GM23338 (cell line): ENCODE data around the gene FHOD1. TPM values are rescaled to one million over a fixed set of nuclear protein-coding genes. Genes with fewer than 3 reads are reported as not detected.

Experiments
- ATAC-seq: fragments of 200-7000 bp; cut with Tn5 transposase; 3 replicates; pipeline ENCODE4 v1.9.1; 2020
- DNase-seq: peaks from one replicate; pipeline ENCODE4 v3.0.0-alpha.2; 2015; ENCODE audit warnings: low spot score
- H2AFZ ChIP-seq: fragments of 200-600 bp; sonication (generic); 2 replicates; pipeline ENCODE4 v1.8.0; 2016; ENCODE audit warnings: antibody characterized with exemption, mild to moderate bottlenecking, moderate library complexity
- H3F3A ChIP-seq: fragments of 200-600 bp; sonication (generic); replicated peaks from 2 replicates; pipeline ENCODE4 v1.8.0; 2017; ENCODE audit warnings: antibody characterized with exemption, mixed run types, low read depth
- H3K27ac ChIP-seq: fragments of 200-600 bp; sonication (generic); 2 replicates; pipeline ENCODE4 v1.6.1; 2016; ENCODE audit warnings: low read depth
- H3K27me3 ChIP-seq: fragments of 200-600 bp; sonication (generic); 2 replicates; pipeline ENCODE4 v1.8.0; 2016; ENCODE audit warnings: mild to moderate bottlenecking, mixed run types, moderate library complexity; ENCODE audit not compliant: insufficient read depth
- H3K36me3 ChIP-seq: fragments of 200-600 bp; sonication (generic); 2 replicates; pipeline ENCODE4 v1.8.0; 2016; ENCODE audit warnings: mild to moderate bottlenecking; ENCODE audit not compliant: insufficient read depth
- H3K4me1 ChIP-seq: fragments of 200-600 bp; sonication (generic); 2 replicates; pipeline ENCODE4 v1.8.0; 2016; ENCODE audit warnings: mild to moderate bottlenecking, moderate library complexity; ENCODE audit not compliant: insufficient read depth
- H3K4me2 ChIP-seq: fragments of 200-600 bp; sonication (generic); 2 replicates; pipeline ENCODE4 v1.7.1; 2017; ENCODE audit warnings: mixed run types
- H3K4me3 ChIP-seq: fragments of 200-600 bp; sonication (generic); 2 replicates; pipeline ENCODE4 v1.6.1; 2016; ENCODE audit warnings: mixed run types
- H3K79me2 ChIP-seq: fragments of 200-600 bp; sonication (generic); replicated peaks from 2 replicates; pipeline ENCODE4 v1.8.0; 2017; ENCODE audit warnings: mild to moderate bottlenecking; ENCODE audit not compliant: insufficient read depth
- H3K9me2 ChIP-seq: fragments of 200-600 bp; sonication (generic); 2 replicates; pipeline ENCODE4 v1.8.0; 2017; ENCODE audit not compliant: insufficient read depth
- H4K20me1 ChIP-seq: fragments of 200-600 bp; sonication (generic); replicated peaks from 2 replicates; pipeline ENCODE4 v1.8.0; 2017; ENCODE audit warnings: mild to moderate bottlenecking; ENCODE audit not compliant: insufficient read depth
- H3K27ac Mint-ChIP-seq: 2 replicates; pipeline ENCODE4 v1.8.0; 2020; ENCODE audit warnings: inconsistent platforms, mild to moderate bottlenecking, moderate library complexity, mixed read lengths
- H3K27me3 Mint-ChIP-seq: 3 replicates; pipeline ENCODE4 v1.8.0; 2022; ENCODE audit warnings: low read depth, mild to moderate bottlenecking, moderate library complexity, mixed read lengths, inconsistent platforms; ENCODE audit not compliant: insufficient read depth, poor library complexity
- H3K36me3 Mint-ChIP-seq: 3 replicates; pipeline ENCODE4 v1.8.0; 2021; ENCODE audit warnings: low read depth, mild to moderate bottlenecking, inconsistent platforms, moderate library complexity, mixed read lengths
- H3K4me1 Mint-ChIP-seq: 3 replicates; pipeline ENCODE4 v1.8.0; 2020; ENCODE audit warnings: mild to moderate bottlenecking, inconsistent platforms, mixed read lengths
- H3K4me3 Mint-ChIP-seq: 3 replicates; pipeline ENCODE4 v1.8.0; 2021; ENCODE audit warnings: moderate library complexity, mild to moderate bottlenecking, inconsistent platforms, mixed read lengths
- H3K9me3 Mint-ChIP-seq: 3 replicates; pipeline ENCODE4 v1.8.0; 2020; ENCODE audit warnings: moderate library complexity, mild to moderate bottlenecking, inconsistent platforms, mixed read lengths
- CREB1 ChIP-seq: fragments of 250-450 bp; sonication (Bioruptor Pico); IDR thresholded peaks from 2 replicates; pipeline ENCODE4 v1.5.0; 2020; ENCODE audit warnings: low read depth, mild to moderate bottlenecking, moderate library complexity
- EZH2 ChIP-seq: fragments of 200-600 bp; sonication (generic); IDR thresholded peaks from one replicate; pipeline ENCODE4 v1.8.0; 2017; ENCODE audit warnings: antibody characterized with exemption, mild to moderate bottlenecking, low read depth; ENCODE audit not compliant: unreplicated experiment
- EZH2phosphoT487 ChIP-seq: fragments of 200-600 bp; sonication (generic); IDR thresholded peaks from one replicate; pipeline ENCODE4 v1.8.1; 2018; ENCODE audit warnings: antibody characterized with exemption; ENCODE audit not compliant: unreplicated experiment
- JUNB ChIP-seq: IDR thresholded peaks from one replicate; pipeline ENCODE4 v1.6.1; 2016; ENCODE audit warnings: antibody characterized with exemption; ENCODE audit not compliant: unreplicated experiment
- NANOG ChIP-seq: IDR thresholded peaks from 2 replicates; pipeline ENCODE4 v1.6.1; 2016; ENCODE audit warnings: antibody characterized with exemption, borderline replicate concordance
- STAT1 ChIP-seq: IDR thresholded peaks from one replicate; pipeline ENCODE4 v1.6.1; 2016; ENCODE audit warnings: antibody characterized with exemption; ENCODE audit not compliant: unreplicated experiment
- ZNF331 ChIP-seq: fragments of 250-450 bp; sonication (Bioruptor Pico); IDR thresholded peaks from 2 replicates; pipeline ENCODE4 v1.5.0; 2020; ENCODE audit warnings: low read depth, mild to moderate bottlenecking, moderate library complexity
- ZNF462 ChIP-seq: fragments of 250-450 bp; sonication (Bioruptor Pico); IDR thresholded peaks from 2 replicates; pipeline ENCODE4 v1.5.0; 2020; ENCODE audit warnings: mild to moderate bottlenecking, moderate library complexity
- polyA plus RNA-seq: library from polyadenylated mRNA; unstranded; fragments of >200 nt; fragmentation: Nextera tagmentation; extraction: Ambion mirVana; gene quantifications from 2 replicates; pipeline ENCODE4 v1.2.1, GENCODE V29; 2016
- total RNA-seq: library from RNA; depleted of rRNA; stranded (reverse); fragments of >200 nt; shearing (Covaris generic); gene quantifications from 2 replicates; pipeline ENCODE4 v1.2.3, GENCODE V29; 2014
- TF ChIP-seq, protein P1 (sequence below), 2 experiments: fragments of 200-600 bp in 1 of 2; sonication (generic) in 1 of 2; conservative IDR thresholded peaks; 2 replicates each; pipeline versions ENCODE4 v1.5.1 to v1.6.1; 2016 to 2017; ENCODE audit warnings: antibody characterized with exemption in 2 of 2, low read depth in 2 of 2, mild to moderate bottlenecking in 2 of 2, moderate library complexity in 1 of 2
- TF ChIP-seq, protein P2 (sequence below): IDR thresholded peaks from one replicate; pipeline ENCODE4 v1.6.1; 2018; ENCODE audit warnings: antibody characterized with exemption; ENCODE audit not compliant: unreplicated experiment

Gene FHOD1
- total and polyA plus RNA-seq, 2 experiments from 2014 or later, result 26.2 to 52.7 TPM

DNA sequence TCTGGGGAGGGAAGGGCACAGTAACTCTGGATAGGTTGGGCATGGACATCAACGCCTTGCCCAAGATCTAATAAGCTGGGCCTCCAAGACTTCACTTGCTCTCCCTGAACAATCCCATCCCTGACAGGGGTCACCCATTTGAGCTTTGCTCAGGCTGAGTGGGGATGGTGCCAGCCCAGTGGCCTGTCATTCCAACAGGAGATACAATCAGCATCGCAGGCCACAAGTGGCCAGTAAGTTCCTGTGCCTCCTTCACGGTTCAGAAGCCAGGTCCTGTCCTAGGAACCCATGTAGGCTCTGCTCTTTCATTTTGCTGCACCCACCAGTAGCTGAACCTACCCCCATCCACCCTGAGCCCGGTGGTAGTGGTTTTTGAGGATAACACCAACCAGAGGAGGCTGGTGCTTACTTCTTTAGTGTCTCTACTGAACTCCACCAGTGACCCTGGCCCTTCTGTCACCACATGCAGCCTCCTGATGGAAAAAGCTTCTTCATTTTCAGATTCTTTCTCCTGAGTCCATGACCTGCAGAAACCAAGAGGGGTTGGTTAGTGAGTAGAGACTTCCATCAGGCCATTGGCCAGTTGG is 47.0 kb upstream of the FHOD1 start (continued):
- TF ChIP-seq ZNF462 (CRISPR knock-in tag), result no peak

DNA sequence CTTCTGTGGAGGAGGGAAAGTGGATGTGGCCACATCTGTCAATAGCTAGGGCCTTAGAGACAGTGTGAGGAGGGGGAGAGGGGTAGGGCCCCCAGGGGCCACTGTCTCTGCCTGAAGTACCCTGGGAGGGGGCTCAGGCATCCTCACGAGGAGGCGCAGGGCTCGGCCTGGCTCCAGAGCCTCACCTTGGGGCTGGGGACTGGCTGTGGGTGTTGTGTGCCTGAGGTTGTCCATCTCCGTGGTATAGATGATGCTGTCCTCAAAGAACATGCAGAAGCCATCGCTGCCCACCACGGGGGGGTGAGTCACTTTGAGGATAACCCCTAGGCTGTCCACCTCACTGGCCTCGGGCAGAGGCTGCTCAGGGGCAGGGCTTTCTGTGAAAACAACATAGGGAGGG is 44.2 kb upstream of the FHOD1 start:
- no peaks in the 10 kb centered on the region; the same call in 2 of the 3 replicates for H3K36me3 Mint-ChIP-seq
- H3K4me1 Mint-ChIP-seq, result peaks cover 6% of the 10 kb centered on the region
- Histone ChIP-seq H3K4me3 (no peak overlapping the region), H3K36me3 (no peaks in the 10 kb centered on the region), H4K20me1 (no peaks in the 10 kb centered on the region), H3K4me2 (no peak overlapping the region), H3F3A (no peaks in the 10 kb centered on the region), H3K79me2 (no peaks in the 10 kb centered on the region), H3K4me1 (no peaks in the 10 kb centered on the region), H3K9me2 (no peaks in the 10 kb centered on the region), H3K27ac (no peak overlapping the region), H2AFZ (no peak overlapping the region), H3K27me3 (no peaks in the 10 kb centered on the region)
- H3K27me3 Mint-ChIP-seq, result peaks cover 7% of the 10 kb centered on the region
- no peak overlapping the region for H3K27ac Mint-ChIP-seq
- H3K9me3 Mint-ChIP-seq, result no peaks in the 10 kb centered on the region
- no peak overlapping the region for H3K4me3 Mint-ChIP-seq
- ATAC-seq, result no peak
- DNase-seq, result no peak
- TF ChIP-seq CREB1 (CRISPR knock-in tag), result no peak
- TF ChIP-seq, protein P1, sequence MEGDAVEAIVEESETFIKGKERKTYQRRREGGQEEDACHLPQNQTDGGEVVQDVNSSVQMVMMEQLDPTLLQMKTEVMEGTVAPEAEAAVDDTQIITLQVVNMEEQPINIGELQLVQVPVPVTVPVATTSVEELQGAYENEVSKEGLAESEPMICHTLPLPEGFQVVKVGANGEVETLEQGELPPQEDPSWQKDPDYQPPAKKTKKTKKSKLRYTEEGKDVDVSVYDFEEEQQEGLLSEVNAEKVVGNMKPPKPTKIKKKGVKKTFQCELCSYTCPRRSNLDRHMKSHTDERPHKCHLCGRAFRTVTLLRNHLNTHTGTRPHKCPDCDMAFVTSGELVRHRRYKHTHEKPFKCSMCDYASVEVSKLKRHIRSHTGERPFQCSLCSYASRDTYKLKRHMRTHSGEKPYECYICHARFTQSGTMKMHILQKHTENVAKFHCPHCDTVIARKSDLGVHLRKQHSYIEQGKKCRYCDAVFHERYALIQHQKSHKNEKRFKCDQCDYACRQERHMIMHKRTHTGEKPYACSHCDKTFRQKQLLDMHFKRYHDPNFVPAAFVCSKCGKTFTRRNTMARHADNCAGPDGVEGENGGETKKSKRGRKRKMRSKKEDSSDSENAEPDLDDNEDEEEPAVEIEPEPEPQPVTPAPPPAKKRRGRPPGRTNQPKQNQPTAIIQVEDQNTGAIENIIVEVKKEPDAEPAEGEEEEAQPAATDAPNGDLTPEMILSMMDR (conservative IDR thresholded peaks at IDR 0.05; ENCODE audit: low read depth in 2 of 2), result no peak
- TF ChIP-seq NANOG, result no peak
- TF ChIP-seq STAT1, result no peak
- TF ChIP-seq EZH2, result no peak
- TF ChIP-seq ZNF331 (CRISPR knock-in tag), result no peak
- TF ChIP-seq, protein P2, sequence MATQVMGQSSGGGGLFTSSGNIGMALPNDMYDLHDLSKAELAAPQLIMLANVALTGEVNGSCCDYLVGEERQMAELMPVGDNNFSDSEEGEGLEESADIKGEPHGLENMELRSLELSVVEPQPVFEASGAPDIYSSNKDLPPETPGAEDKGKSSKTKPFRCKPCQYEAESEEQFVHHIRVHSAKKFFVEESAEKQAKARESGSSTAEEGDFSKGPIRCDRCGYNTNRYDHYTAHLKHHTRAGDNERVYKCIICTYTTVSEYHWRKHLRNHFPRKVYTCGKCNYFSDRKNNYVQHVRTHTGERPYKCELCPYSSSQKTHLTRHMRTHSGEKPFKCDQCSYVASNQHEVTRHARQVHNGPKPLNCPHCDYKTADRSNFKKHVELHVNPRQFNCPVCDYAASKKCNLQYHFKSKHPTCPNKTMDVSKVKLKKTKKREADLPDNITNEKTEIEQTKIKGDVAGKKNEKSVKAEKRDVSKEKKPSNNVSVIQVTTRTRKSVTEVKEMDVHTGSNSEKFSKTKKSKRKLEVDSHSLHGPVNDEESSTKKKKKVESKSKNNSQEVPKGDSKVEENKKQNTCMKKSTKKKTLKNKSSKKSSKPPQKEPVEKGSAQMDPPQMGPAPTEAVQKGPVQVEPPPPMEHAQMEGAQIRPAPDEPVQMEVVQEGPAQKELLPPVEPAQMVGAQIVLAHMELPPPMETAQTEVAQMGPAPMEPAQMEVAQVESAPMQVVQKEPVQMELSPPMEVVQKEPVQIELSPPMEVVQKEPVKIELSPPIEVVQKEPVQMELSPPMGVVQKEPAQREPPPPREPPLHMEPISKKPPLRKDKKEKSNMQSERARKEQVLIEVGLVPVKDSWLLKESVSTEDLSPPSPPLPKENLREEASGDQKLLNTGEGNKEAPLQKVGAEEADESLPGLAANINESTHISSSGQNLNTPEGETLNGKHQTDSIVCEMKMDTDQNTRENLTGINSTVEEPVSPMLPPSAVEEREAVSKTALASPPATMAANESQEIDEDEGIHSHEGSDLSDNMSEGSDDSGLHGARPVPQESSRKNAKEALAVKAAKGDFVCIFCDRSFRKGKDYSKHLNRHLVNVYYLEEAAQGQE, result no peak
- no peak for TF ChIP-seq JUNB
- TF ChIP-seq EZH2phosphoT487, result no peak
